IPS-NIHi11 (cell line): Measurements from ENCODE around the gene ENPP6.
"Not testable (repeated sequence)": the region's sequence is repeated elsewhere in the genome, so short reads cannot be mapped to it uniquely, and the experiment has no call there.

Source experiments
- DNase-seq: peaks from one replicate; pipeline ENCODE4 v3.0.0; 2012; ENCODE audit warnings: mixed read lengths, low spot score

Gene ENPP6

DNA sequence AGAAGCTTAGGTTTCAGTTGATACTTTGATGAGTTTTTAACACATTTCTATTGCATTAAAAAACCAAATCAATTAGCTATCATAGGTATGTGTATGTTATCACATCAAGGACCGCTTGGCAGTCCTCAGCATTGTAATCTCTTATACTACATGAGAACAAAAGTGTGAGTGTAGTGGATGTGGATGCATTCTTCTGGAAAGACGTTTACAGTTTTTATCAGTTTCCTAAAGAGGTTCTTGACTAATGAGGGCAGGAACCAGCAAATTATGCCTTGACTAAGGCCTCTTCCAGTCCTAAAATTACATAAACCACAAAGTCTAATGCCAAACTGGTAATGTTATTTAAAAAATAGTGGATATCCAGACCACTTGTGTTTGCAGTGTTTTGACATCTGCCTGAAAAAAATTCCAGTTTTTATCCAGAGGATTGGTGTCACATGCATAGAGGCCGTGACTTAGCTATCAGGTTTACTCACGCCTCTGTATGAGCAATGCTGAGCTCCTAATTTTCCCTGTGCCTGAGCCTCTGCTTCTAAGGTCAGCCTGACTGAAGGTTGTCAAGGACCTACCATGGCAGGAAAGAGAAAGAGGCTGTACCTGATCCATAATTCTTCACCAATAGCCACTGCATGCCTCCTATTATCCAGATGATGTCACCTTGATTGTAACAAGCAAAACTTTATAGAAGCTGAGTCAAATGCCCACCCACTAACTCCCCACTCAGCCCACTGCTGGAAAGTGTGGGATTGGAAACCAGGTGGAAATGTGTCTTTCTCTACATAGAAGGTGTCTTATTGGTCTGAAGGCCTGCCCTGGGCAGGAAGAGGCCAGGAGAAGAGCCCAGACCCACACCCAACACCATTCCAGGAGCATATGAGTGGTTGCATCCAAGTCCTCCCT, 68.7 kb downstream of the ENPP6 start:
- no peak for DNase-seq

- DNase-seq: no peak
Measured at GRCh38 chr4:184147858-184148737, 69.6 kb downstream of the ENPP6 start.

DNA sequence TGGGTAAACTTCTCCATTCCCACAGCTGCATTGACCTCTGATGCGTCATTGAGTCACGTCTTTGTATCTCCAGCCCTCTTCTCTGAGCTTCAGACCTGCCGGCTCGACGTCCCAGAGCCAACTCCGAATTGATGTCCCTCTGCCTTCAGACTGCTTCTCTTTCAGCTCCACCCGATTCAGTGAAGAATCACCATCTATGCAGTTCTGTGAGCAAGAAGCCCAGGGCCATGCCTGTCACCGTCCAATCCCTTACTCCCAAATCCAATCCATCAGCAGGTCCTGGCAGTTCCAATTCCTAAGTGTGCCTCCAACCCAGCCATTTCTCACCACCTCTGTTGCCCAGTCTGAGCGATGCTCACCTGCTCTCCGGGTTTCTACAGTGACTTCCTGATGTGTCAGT, 70.7 kb downstream of the ENPP6 start:
- DNase-seq: no peak

DNA sequence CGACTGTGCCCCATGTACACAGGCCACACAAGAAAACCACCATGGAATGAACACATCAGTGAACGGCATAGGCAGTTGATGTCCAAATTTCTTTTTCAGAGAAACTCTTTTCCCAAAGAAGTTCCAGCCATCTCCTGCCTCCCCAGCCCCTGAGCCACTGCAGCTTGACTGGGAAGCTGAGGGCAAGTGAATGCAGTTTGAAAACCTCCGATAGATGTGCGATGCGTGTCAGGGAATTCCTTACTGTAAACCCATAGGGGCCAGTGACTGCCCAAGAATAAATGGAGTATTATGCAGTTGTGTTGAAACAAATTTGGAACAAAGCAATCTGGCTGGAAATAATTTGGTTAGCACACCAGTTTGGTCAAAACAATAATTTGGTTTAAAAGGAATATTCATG, 72.1 kb downstream of the ENPP6 start:
- no peak for DNase-seq

- DNase-seq: peak; percentile 46
Measured at GRCh38 chr4:184143770-184144564, 73.7 kb downstream of the ENPP6 start.

DNA sequence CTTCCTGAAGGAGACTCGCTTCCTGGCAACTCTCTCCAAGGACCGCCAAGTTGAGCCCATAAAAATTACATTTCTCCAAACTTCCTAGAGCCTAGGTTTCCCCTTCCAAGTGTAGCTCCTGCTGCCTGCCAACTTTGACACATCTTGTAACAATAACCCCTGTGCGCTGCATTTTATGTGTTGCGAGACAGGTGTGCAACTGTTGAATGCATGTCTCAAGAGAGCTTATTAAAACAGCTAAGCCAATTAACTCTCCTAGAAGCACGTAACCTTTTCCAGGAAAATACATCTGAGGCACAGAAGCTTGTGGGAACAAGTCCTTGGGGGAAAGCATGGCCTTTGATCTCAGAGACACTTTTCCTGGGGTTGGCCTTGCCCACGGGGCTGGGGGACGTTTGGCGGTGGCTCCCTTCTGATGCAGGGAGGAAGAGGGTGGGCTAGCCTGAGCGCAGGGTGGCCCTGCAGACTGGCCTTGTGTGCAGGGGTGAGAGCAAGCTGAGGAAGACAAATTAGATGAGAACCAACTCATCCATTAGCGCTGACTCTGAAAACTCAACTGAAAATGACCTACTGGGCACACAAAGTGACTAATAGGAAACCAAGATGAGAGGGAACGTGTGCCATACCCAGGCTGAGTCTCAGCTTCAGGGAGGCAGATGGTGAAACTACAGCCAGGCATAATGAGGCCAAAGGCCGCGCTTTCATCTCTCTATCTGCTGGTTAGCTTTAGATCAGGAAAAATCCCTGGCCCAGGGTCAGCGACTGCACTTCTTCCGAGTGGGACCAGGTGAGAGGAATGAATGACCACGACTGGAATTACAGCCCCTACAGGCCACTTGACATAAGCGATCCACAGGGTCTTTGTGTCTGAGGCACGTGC, 75.3 kb downstream of the ENPP6 start:
- no peak for DNase-seq

DNA sequence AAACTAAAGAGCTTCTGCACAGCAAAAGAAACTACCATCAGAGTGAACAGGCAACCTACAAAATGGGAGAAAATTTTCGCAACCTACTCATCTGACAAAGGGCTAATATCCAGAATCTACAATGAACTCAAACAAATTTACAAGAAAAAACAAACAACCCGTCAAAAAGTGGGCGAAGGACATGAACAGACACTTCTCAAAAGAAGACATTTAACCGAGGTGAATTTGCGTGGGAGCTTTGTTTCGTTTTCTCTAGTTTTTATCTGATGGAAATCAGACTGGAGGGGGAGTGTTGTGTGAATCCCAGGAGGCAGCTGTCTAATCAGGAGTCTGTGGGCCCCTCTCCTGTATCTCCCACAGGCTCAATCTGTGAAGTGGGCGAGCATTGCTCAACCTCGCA, 76.8 kb downstream of the ENPP6 start:
- not testable (repeated sequence) for DNase-seq

- DNase-seq: no peak
Measured at GRCh38 chr4:184136525-184136924, 81.1 kb downstream of the ENPP6 start.

- no peak for DNase-seq
Measured at GRCh38 chr4:184126800-184127199, 90.9 kb downstream of the ENPP6 start.

DNA sequence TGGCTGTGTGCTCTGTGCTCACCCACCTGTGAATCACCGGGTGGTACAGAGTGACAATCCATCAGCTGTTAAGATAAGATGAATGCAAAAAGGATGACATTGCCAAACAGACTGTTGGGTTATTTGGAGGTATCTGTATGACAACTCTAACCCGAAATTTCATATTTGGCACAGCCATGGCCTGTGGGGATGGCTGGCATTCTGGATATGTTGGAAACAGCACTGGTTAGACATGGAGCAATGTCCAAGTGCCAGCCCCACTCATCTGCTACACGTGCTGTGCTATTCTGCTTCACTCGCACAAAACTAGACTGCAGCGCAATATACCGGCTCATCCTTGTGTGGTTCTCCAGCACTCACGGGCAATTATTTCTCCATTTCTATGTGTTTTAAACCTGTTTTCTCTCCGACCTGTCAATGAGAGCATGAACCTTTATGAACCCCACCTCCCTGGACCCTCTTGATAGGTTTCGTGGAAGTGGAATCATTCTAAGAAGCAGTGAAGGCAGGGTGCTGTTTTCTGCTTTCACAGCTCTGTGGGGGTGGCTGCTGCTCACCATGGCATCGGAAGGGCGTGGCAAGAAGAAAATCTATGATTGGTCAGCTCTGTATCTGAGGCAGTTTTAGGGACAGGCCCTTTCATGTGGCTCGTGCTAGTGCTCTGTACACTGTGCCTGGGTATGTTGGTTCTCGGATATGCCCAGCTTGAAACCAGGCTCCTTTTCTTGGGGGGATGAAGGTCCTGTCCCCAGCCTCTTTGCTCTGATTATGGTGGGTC, 94.9 kb downstream of the ENPP6 start:
- peak; percentile 37 for DNase-seq

- no peak for DNase-seq
Measured at GRCh38 chr4:184120549-184121127, 97.0 kb downstream of the ENPP6 start.

DNA sequence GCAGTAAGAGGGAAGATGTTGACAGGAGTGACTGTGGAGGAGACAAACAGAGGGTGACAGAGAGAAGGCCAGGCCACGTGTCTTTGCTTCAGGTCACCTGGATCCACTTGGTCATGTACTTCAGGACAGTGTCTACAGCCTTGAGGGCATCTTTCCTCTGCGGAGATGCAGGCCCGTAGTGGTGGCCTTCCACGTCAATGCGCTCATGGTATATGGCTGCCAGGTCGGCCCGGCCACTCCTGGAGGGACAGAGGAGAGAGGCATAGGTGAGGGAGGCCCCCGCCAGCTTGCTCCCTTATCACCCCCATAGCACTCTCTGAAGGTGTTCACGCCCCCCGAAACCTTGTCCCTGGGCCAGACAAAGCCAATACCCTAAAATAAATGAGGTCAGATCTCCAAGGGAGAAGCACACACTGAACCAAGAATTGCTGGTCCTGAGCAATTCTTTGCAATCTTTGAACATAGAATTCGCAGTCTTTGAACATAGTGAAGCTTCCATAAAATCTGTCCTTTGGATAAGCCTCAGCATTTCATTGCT, 99.9 kb downstream of the ENPP6 start:
- DNase-seq: no peak

DNA sequence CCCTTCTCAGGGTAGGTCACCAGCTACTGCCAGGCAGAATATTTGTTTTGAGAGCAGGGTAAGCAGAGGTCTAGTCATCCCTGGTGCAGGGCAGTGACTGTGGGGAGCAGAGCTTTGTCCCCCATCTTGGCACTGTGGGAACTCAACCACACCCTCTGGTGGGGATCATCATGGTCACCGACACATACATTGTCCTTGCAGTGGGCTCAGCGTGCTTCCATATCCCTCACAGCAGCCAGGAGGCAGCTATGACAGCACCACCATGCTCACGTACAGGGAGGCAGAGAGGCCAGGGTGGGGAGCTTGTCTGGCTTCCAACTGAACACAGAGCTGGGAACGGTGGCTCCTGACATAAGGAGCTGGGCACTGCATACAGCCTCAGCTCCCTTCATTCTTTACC, 102.3 kb downstream of the ENPP6 start:
- DNase-seq: no peak

GRCh38 chr4:184114431-184114830, 103.2 kb downstream of the ENPP6 start:
- peak; percentile 39 for DNase-seq

DNA sequence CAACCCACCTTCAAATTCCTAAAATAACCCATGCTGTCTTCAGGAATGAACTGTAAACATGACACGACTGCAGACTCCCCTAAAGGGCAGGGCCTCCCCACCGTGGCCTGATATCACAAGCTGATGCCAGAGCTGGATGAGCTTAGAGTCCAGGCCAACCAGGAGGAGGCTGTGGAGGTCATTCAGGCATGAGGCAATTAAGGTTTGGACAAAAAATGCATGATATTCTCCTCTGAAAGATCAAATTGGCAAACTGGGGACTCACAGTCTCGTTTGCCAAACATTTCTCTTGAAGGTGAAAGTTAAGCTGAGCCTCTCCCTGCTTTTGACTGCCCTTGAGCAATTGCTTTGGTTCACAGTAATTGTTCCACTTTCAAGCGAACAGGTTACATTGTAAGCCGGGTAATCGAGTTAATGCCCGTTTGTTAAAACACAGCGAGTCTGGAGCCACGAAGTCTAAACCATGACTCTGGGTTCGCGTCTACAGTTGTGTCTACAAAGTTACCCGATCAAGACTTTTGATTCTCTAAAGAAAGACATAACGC, 105.6 kb downstream of the ENPP6 start:
- DNase-seq: no peak

- DNase-seq: no peak
Measured at GRCh38 chr4:184111233-184111832, 106.3 kb downstream of the ENPP6 start.

GRCh38 chr4:184110452-184111224, 107.0 kb downstream of the ENPP6 start:
- no peak for DNase-seq

- DNase-seq: no peak
Measured at GRCh38 chr4:184108006-184108501, 109.6 kb downstream of the ENPP6 start.
